ENCODE results near the gene CES3.
A peak's percentile ranks its signal among the peaks of the same experiment; 100 is the strongest.
"Not testable (repeated sequence)": the region's sequence is repeated elsewhere in the genome, so short reads cannot be mapped to it uniquely, and the experiment has no call there.

Gene CES3

GRCh38 chr16:66926171-66926947 lies 34.7 kb upstream of the CES3 start:
- H3K4me3 ChIP-seq (ENCODE audit: low read depth, low read length), result no peak overlapping the region
- DNase-seq (ENCODE audit: low read depth), result no peak

- no peak overlapping the region for H3K4me3 ChIP-seq (ENCODE audit: low read depth, low read length)
- DNase-seq (ENCODE audit: low read depth), result no peak
Observed at GRCh38 chr16:66926961-66927436, 34.1 kb upstream of the CES3 start.

GRCh38 chr16:66927918-66928649 lies 33.0 kb upstream of the CES3 start:
- H3K4me3 ChIP-seq (ENCODE audit: low read depth, low read length), result no peak overlapping the region
- DNase-seq (ENCODE audit: low read depth), result no peak

- DNase-seq (ENCODE audit: low read depth), result no peak
- H3K4me3 ChIP-seq (ENCODE audit: low read depth, low read length), result no peak overlapping the region
Observed at GRCh38 chr16:66928702-66929388, 32.2 kb upstream of the CES3 start.

GRCh38 chr16:66930189-66930588 lies 30.9 kb upstream of the CES3 start:
- no peak overlapping the region for H3K4me3 ChIP-seq (ENCODE audit: low read depth, low read length)
- DNase-seq (ENCODE audit: low read depth), result no peak

GRCh38 chr16:66931665-66932064 lies 29.4 kb upstream of the CES3 start:
- DNase-seq (ENCODE audit: low read depth), result no peak
- H3K4me3 ChIP-seq (ENCODE audit: low read depth, low read length), result no peak overlapping the region

GRCh38 chr16:66932076-66932475 lies 29.0 kb upstream of the CES3 start:
- DNase-seq (ENCODE audit: low read depth), result no peak
- no peak overlapping the region for H3K4me3 ChIP-seq (ENCODE audit: low read depth, low read length)

- DNase-seq (ENCODE audit: low read depth), result no peak
Observed at GRCh38 chr16:66933776-66934137, 27.3 kb upstream of the CES3 start.

GRCh38 chr16:66934138-66934838 lies 26.8 kb upstream of the CES3 start, which contains the start of gene CIAO2B:
CIAO2B (minus strand) TSS chr16:66934402; CDS start chr16:66934364, 38 bp downstream.
- DNase-seq (ENCODE audit: low read depth), result no peak
- peak within 1 kb of the TSS; percentile 79 for H3K4me3 ChIP-seq (ENCODE audit: low read depth, low read length)

More at GRCh38 chr16:66933776-66934137, 27.3 kb upstream of the CES3 start:
- peak overlapping the region; percentile 79 for H3K4me3 ChIP-seq (ENCODE audit: low read depth, low read length)

GRCh38 chr16:66934839-66935313 lies 26.2 kb upstream of the CES3 start:
- peak overlapping the region; percentile 79 for H3K4me3 ChIP-seq (ENCODE audit: low read depth, low read length)
- DNase-seq (ENCODE audit: low read depth), result not testable (repeated sequence)

- H3K4me3 ChIP-seq (ENCODE audit: low read depth, low read length), result peak within 1 kb of the TSS; percentile 79
- DNase-seq (ENCODE audit: low read depth), result no peak
Observed at GRCh38 chr16:66935314-66936011, 25.6 kb upstream of the CES3 start, which contains the start of gene CES2. CES2 (plus strand) TSS chr16:66935516; CDS start chr16:66935636, 120 bp downstream.

GRCh38 chr16:66936462-66936861 lies 24.6 kb upstream of the CES3 start:
- DNase-seq (ENCODE audit: low read depth), result no peak
- H3K4me3 ChIP-seq (ENCODE audit: low read depth, low read length), result no peak overlapping the region

GRCh38 chr16:66936889-66937554 lies 24.0 kb upstream of the CES3 start:
- no peak for DNase-seq (ENCODE audit: low read depth)

GRCh38 chr16:66937725-66938337 lies 23.2 kb upstream of the CES3 start:
- no peak overlapping the region for H3K4me3 ChIP-seq (ENCODE audit: low read depth, low read length)

More at GRCh38 chr16:66936889-66937554, 24.0 kb upstream of the CES3 start:
- H3K4me3 ChIP-seq (ENCODE audit: low read depth, low read length), result no peak overlapping the region

GRCh38 chr16:66939366-66939765 lies 21.7 kb upstream of the CES3 start:
- H3K4me3 ChIP-seq (ENCODE audit: low read depth, low read length), result no peak overlapping the region

More at GRCh38 chr16:66937725-66938337, 23.2 kb upstream of the CES3 start:
- DNase-seq (ENCODE audit: low read depth), result no peak

GRCh38 chr16:66940236-66940635 lies 20.8 kb upstream of the CES3 start:
- H3K4me3 ChIP-seq (ENCODE audit: low read depth, low read length), result no peak overlapping the region
- DNase-seq (ENCODE audit: low read depth), result no peak

More at GRCh38 chr16:66939366-66939765, 21.7 kb upstream of the CES3 start:
- DNase-seq (ENCODE audit: low read depth), result no peak

- no peak for DNase-seq (ENCODE audit: low read depth)
- H3K4me3 ChIP-seq (ENCODE audit: low read depth, low read length), result no peak overlapping the region
Observed at GRCh38 chr16:66942981-66943380, 18.1 kb upstream of the CES3 start.
